SK-N-SH treated with all-trans-retinoic acid at 6 μM for 48 hours (cell line): ENCODE measurements around the gene FOXP4.

Experiments
- GLIS3 ChIP-seq: fragments of 250-450 bp; sonication (Bioruptor Pico); IDR thresholded peaks from 2 replicates; pipeline ENCODE4 v1.5.0; 2020; ENCODE audit warnings: mild to moderate bottlenecking, moderate library complexity
- TSHZ2 ChIP-seq: fragments of 250-450 bp; sonication (Bioruptor Pico); IDR thresholded peaks from 2 replicates; pipeline ENCODE4 v1.5.0; 2020; ENCODE audit warnings: mild to moderate bottlenecking, moderate library complexity
- ZNF70 ChIP-seq: fragments of 450-650 bp; formaldehyde crosslinking; IDR thresholded peaks from 2 replicates; pipeline ENCODE4 v1.5.0; 2020; ENCODE audit warnings: mild to moderate bottlenecking, moderate library complexity

DNA sequence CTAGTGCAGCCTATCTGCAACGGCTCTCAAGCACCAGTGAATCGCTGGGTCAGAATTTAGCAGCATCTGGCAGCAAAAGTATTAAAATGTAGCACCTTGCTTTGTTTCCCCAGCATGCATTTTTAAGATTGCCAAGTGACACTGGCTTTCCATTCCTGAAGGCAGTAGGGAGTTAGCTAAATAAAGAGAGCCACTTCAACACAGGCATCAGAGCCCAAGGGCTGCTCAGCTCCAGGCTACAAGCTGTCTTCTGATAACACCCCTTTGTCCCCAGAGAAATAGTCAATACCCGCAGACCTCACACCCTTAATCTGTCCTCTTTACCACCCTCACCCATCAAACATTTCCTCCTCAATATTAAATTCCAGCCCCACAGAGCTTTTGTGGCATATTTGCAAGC lies 72.4 kb downstream of the FOXP4 start:
- TF ChIP-seq TSHZ2 (CRISPR knock-in tag) = no peak
- TF ChIP-seq GLIS3 (CRISPR knock-in tag) = no peak
- no peak for TF ChIP-seq ZNF70
